GM12892 (cell line): ENCODE data around the gene VWF.

Experiments used
- POLR2A ChIP-seq: IDR thresholded peaks from 2 replicates; pipeline ENCODE4 v1.6.1; 2011; ENCODE audit warnings: low read depth, low read length, control low read depth
- POLR2AphosphoS5 ChIP-seq: IDR thresholded peaks from 2 replicates; pipeline ENCODE4 v1.6.1; 2011; ENCODE audit warnings: low read depth, low read length, control low read depth
- TAF1 ChIP-seq: IDR thresholded peaks from 2 replicates; pipeline ENCODE4 v1.6.1; 2011; ENCODE audit warnings: low read depth, mild to moderate bottlenecking, control low read depth, low read length, borderline replicate concordance

DNA sequence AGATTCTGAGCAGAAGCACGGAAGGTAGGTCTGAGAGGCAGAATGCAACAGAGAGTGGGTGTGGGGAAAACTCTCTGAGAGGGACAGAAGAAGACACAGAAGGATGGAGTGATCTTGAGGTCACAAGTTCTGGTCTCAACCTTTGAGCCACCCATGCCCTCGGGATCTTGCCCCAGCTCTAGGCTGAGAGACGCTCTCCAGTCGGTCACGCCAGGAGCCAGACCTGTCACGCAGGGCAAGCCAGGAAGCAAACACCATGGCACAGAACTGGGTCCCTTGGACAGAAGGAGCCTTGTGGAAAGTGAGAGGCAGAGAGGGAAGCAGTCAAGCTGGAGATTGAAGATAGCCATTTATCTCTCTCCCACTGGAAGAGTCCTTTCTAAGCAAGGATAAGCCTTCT lies 79.0 kb downstream of the VWF start:
- TF ChIP-seq POLR2AphosphoS5 (no peak), POLR2A (no peak), TAF1 (no peak)
